HEK293 (cell line): ENCODE results near the gene TEX2.

ENCODE experiments used
- CTCF ChIA-PET: fragments of 350-600 bp; formaldehyde crosslinking; extraction: SDS; loops from one replicate; lab custom pipeline; 2021; ENCODE audit warnings: antibody characterized with exemption; lab: Yijun Ruan, JAX
- POLR2A ChIA-PET: fragments of 300-600 bp; formaldehyde crosslinking; extraction: SDS; loops from one replicate; lab custom pipeline; 2020; ENCODE audit warnings: antibody characterized with exemption, inconsistent platforms; lab: Yijun Ruan, JAX
- H3K27ac ChIP-seq: fragments of 200-500 bp; sonication (Bioruptor generic); 2 replicates; pipeline ENCODE4 v1.5.1; 2014; ENCODE audit warnings: low read depth, low read length, control low read depth, inconsistent platforms; ENCODE audit errors: extremely low read depth
- H3K36me3 ChIP-seq, 2 experiments: fragments of 200-500 bp in 1 of 2; sonication (Bioruptor generic) in 1 of 2; 1 replicate in 1 of 2; 2 replicates in 1 of 2; pipeline ENCODE4 v1.5.1; 2014 to 2017; ENCODE audit warnings: inconsistent platforms in 2 of 2, low read length in 2 of 2; ENCODE audit not compliant: control insufficient read depth in 2 of 2, insufficient read depth in 1 of 2
- H3K4me1 ChIP-seq: fragments of 200-500 bp; sonication (Bioruptor generic); 2 replicates; pipeline ENCODE4 v1.5.1; 2014; ENCODE audit warnings: mild to moderate bottlenecking, low read length, inconsistent platforms; ENCODE audit not compliant: control insufficient read depth, insufficient read depth
- H3K4me3 ChIP-seq: 2 replicates; pipeline ENCODE4 v1.5.1; 2011; ENCODE audit warnings: low read depth, mild to moderate bottlenecking, control low read depth, low read length, moderate library complexity
- H3K9me3 ChIP-seq: fragments of 200-500 bp; sonication (Bioruptor generic); 2 replicates; pipeline ENCODE4 v1.5.1; 2014; ENCODE audit warnings: low read depth, low read length, inconsistent platforms; ENCODE audit not compliant: control insufficient read depth, insufficient read depth
- CTCF ChIP-seq: fragments of 450-650 bp; formaldehyde crosslinking; IDR thresholded peaks from 2 replicates; pipeline ENCODE4 v1.5.1; 2016; ENCODE audit warnings: missing biosample characterization, missing genetic modification characterization
- HIC1 ChIP-seq: fragments of 450-650 bp; formaldehyde crosslinking; IDR thresholded peaks from 2 replicates; pipeline ENCODE4 v1.5.1; 2016; ENCODE audit warnings: missing biosample characterization, missing genetic modification characterization
- HOXA7 ChIP-seq: sonication (generic); formaldehyde crosslinking; IDR thresholded peaks from 2 replicates; pipeline ENCODE4 v1.8.1; 2022; ENCODE audit warnings: missing genetic modification reagents, borderline replicate concordance
- PATZ1 ChIP-seq: fragments of 450-650 bp; formaldehyde crosslinking; IDR thresholded peaks from 2 replicates; pipeline ENCODE4 v1.5.1; 2016; ENCODE audit warnings: missing biosample characterization, missing genetic modification characterization
- PRDM6 ChIP-seq: fragments of 450-650 bp; formaldehyde crosslinking; IDR thresholded peaks from 2 replicates; pipeline ENCODE4 v1.5.1; 2017; ENCODE audit warnings: missing biosample characterization, missing genetic modification characterization
- RBAK ChIP-seq: fragments of 450-650 bp; formaldehyde crosslinking; IDR thresholded peaks from 2 replicates; pipeline ENCODE4 v1.5.1; 2016; ENCODE audit warnings: missing biosample characterization, missing genetic modification characterization
- YY2 ChIP-seq: fragments of 450-650 bp; formaldehyde crosslinking; IDR thresholded peaks from 2 replicates; pipeline ENCODE4 v1.5.1; 2016; ENCODE audit warnings: missing biosample characterization, missing genetic modification characterization
- ZBTB17 ChIP-seq: fragments of 450-650 bp; formaldehyde crosslinking; IDR thresholded peaks from 2 replicates; pipeline ENCODE4 v1.5.1; 2016; ENCODE audit warnings: missing biosample characterization, missing genetic modification characterization
- ZNF148 ChIP-seq: fragments of 450-650 bp; formaldehyde crosslinking; IDR thresholded peaks from 2 replicates; pipeline ENCODE4 v1.5.0; 2017; ENCODE audit warnings: missing biosample characterization, missing genetic modification characterization, borderline replicate concordance
- ZNF18 ChIP-seq: fragments of 450-650 bp; formaldehyde crosslinking; IDR thresholded peaks from 2 replicates; pipeline ENCODE4 v1.5.1; 2016; ENCODE audit warnings: missing biosample characterization, missing genetic modification characterization
- ZNF23 ChIP-seq: fragments of 450-650 bp; formaldehyde crosslinking; IDR thresholded peaks from 2 replicates; pipeline ENCODE4 v1.5.1; 2016; ENCODE audit warnings: missing biosample characterization, missing genetic modification characterization, borderline replicate concordance
- ZNF239 ChIP-seq: fragments of 450-650 bp; formaldehyde crosslinking; IDR thresholded peaks from 2 replicates; pipeline ENCODE4 v1.5.1; 2016; ENCODE audit warnings: missing biosample characterization, missing genetic modification characterization
- ZNF37A ChIP-seq: fragments of 450-650 bp; IDR thresholded peaks from 2 replicates; pipeline ENCODE4 v1.5.1; 2018; ENCODE audit warnings: missing biosample characterization, missing genetic modification characterization
- ZNF423 ChIP-seq: fragments of 450-650 bp; formaldehyde crosslinking; IDR thresholded peaks from 2 replicates; pipeline ENCODE4 v1.5.1; 2016; ENCODE audit warnings: missing biosample characterization, missing genetic modification characterization
- ZNF501 ChIP-seq: fragments of 450-650 bp; formaldehyde crosslinking; IDR thresholded peaks from 2 replicates; pipeline ENCODE4 v1.5.1; 2016; ENCODE audit warnings: missing biosample characterization, missing genetic modification characterization
- ZNF585B ChIP-seq: fragments of 450-650 bp; formaldehyde crosslinking; IDR thresholded peaks from 2 replicates; pipeline ENCODE4 v1.5.1; 2016; ENCODE audit warnings: missing biosample characterization, missing genetic modification characterization
- ZNF610 ChIP-seq: fragments of 450-650 bp; formaldehyde crosslinking; IDR thresholded peaks from 2 replicates; pipeline ENCODE4 v1.5.1; 2016; ENCODE audit warnings: missing biosample characterization, missing genetic modification characterization, borderline replicate concordance
- ZNF623 ChIP-seq: fragments of 450-650 bp; formaldehyde crosslinking; IDR thresholded peaks from 2 replicates; pipeline ENCODE4 v1.5.1; 2016; ENCODE audit warnings: missing biosample characterization, missing genetic modification characterization
- ZNF677 ChIP-seq: fragments of 450-650 bp; IDR thresholded peaks from 2 replicates; pipeline ENCODE4 v1.5.0; 2018; ENCODE audit warnings: missing biosample characterization, mild to moderate bottlenecking, missing genetic modification characterization, moderate library complexity
- ZNF791 ChIP-seq: fragments of 450-650 bp; formaldehyde crosslinking; IDR thresholded peaks from 2 replicates; pipeline ENCODE4 v1.5.1; 2016; ENCODE audit warnings: missing biosample characterization, missing genetic modification characterization
- ZSCAN30 ChIP-seq: fragments of 450-650 bp; IDR thresholded peaks from 2 replicates; pipeline ENCODE4 v1.5.1; 2018; ENCODE audit warnings: missing biosample characterization, mild to moderate bottlenecking, missing genetic modification characterization, moderate library complexity

The TEX2 gene

GRCh38 chr17:64158831-64159590, 104.0 kb downstream of the TEX2 start (continued):
- no peak for TF ChIP-seq HIC1 (tag by site-specific recombination)
- TF ChIP-seq RBAK (tag by site-specific recombination) = no peak
- no peak for TF ChIP-seq ZNF623 (tag by site-specific recombination)
- TF ChIP-seq HOXA7 (CRISPR knock-in tag) = no peak
- TF ChIP-seq ZNF239 (tag by site-specific recombination) = no peak
- no peak for TF ChIP-seq ZNF18
- TF ChIP-seq ZNF677 (tag by site-specific recombination) = no peak
- TF ChIP-seq ZNF501 (tag by site-specific recombination) = no peak
- TF ChIP-seq, all 188 proteins: peak for 0

GRCh38 chr17:64158406-64158805, 104.7 kb downstream of the TEX2 start:
- no peak overlapping the region for H3K27ac ChIP-seq
- no peaks in the 10 kb centered on the region for H3K9me3 ChIP-seq
- peaks cover 5 to 6% of the 10 kb centered on the region in 2 experiments; a peak in 2 of 3 replicates for H3K36me3 ChIP-seq
- no peak overlapping the region for H3K4me3 ChIP-seq
- TF ChIP-seq ZNF610 (tag by site-specific recombination) = no peak
- no peak for TF ChIP-seq ZSCAN30
- no peak for TF ChIP-seq CTCF (tag by site-specific recombination)
- TF ChIP-seq ZNF585B (tag by site-specific recombination) = no peak
- TF ChIP-seq PRDM6 (tag by site-specific recombination) = no peak
- no peak for TF ChIP-seq ZNF423 (tag by site-specific recombination)
- TF ChIP-seq ZBTB17 = no peak
- no peak for TF ChIP-seq ZNF791 (tag by site-specific recombination)
- TF ChIP-seq PATZ1 = no peak
- TF ChIP-seq YY2 (tag by site-specific recombination) = no peak
- no peak for TF ChIP-seq ZNF37A (tag by site-specific recombination)
- TF ChIP-seq ZNF148 (tag by site-specific recombination) = no peak
- TF ChIP-seq ZNF23 (tag by site-specific recombination) = no peak
- ChIA-PET CTCF (no interaction called here), POLR2A (interaction anchor here (1.6 kb wide), 1 partner anchor 12 kb away, joined by 4 read pairs; no protein-coding TSS in a partner anchor)
- no peaks in the 10 kb centered on the region for H3K4me1 ChIP-seq
